Measurements from ENCODE around the gene SORCS1.

GRCh38 chr10:107019154-107019553 is 145.4 kb downstream of the SORCS1 start:
- TF ChIP-seq CTCF (IDR thresholded peaks at IDR 0.05) (no peak), POLR2AphosphoS5 (IDR thresholded peaks at IDR 0.05) (no peak), POLR2A (IDR thresholded peaks at IDR 0.05) (no peak)
